ENCODE measurements around the gene APOL3. TPM values are rescaled to one million over a fixed set of nuclear protein-coding genes. Genes with fewer than 3 reads are reported as not detected.

Gene APOL3
- polyA plus RNA-seq, 1 experiment, result 4.2 TPM

GRCh38 chr22:36184433-36185025 is 24.0 kb upstream of the APOL3 start:
- H3K4me3 ChIP-seq (ENCODE audit: low read depth, low read length), result no peak overlapping the region
- no peak overlapping the region for H3K27ac ChIP-seq (ENCODE audit: low read depth, low read length)
- DNase-seq (ENCODE audit: low read depth, low spot score), result no peak
- peaks cover 38% of the 10 kb centered on the region for H3K27me3 ChIP-seq (ENCODE audit: control insufficient read depth, insufficient read depth, low read length)
- ChIA-PET POLR2A (no interaction called here), CTCF (no interaction called here)
- TF ChIP-seq, protein P1, sequence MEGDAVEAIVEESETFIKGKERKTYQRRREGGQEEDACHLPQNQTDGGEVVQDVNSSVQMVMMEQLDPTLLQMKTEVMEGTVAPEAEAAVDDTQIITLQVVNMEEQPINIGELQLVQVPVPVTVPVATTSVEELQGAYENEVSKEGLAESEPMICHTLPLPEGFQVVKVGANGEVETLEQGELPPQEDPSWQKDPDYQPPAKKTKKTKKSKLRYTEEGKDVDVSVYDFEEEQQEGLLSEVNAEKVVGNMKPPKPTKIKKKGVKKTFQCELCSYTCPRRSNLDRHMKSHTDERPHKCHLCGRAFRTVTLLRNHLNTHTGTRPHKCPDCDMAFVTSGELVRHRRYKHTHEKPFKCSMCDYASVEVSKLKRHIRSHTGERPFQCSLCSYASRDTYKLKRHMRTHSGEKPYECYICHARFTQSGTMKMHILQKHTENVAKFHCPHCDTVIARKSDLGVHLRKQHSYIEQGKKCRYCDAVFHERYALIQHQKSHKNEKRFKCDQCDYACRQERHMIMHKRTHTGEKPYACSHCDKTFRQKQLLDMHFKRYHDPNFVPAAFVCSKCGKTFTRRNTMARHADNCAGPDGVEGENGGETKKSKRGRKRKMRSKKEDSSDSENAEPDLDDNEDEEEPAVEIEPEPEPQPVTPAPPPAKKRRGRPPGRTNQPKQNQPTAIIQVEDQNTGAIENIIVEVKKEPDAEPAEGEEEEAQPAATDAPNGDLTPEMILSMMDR (IDR thresholded peaks at IDR 0.05; ENCODE audit: low read depth, low read length), result no peak
- no peaks in the 10 kb centered on the region for H3K9me3 ChIP-seq (ENCODE audit: control insufficient read depth, insufficient read depth, low read length)

DNA sequence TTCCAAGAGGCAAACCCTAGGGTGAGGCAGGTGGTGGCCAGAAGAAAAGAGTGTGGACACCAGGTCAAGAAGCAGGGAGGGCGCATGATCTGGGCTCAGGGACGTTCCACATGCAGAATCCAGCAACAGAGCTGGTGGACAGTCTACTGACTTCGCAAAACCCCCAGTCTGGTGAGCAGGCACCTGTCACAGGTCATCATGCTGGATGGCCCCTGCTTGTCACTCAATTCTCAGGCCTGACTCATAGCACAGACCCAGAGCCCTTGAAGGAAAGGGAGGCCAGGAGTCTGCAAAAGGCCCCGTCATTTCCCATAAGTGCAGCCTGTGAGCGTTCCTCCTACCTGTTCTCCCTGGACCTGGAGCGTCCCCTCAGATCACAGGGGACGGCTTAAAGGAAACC is 22.9 kb upstream of the APOL3 start:
- H3K9me3 ChIP-seq (ENCODE audit: control insufficient read depth, insufficient read depth, low read length), result no peaks in the 10 kb centered on the region
- H3K27ac ChIP-seq (ENCODE audit: low read depth, low read length), result no peak overlapping the region
- peaks cover 28% of the 10 kb centered on the region for H3K27me3 ChIP-seq (ENCODE audit: control insufficient read depth, insufficient read depth, low read length)
- ChIA-PET POLR2A (no interaction called here), CTCF (interaction anchor here (0.7 kb wide), 1 partner anchor 39 kb away, joined by 4 read pairs; no protein-coding TSS in a partner anchor)
- TF ChIP-seq, protein P1 (IDR thresholded peaks at IDR 0.05; ENCODE audit: low read depth, low read length), result no peak
- H3K4me3 ChIP-seq (ENCODE audit: low read depth, low read length), result no peak overlapping the region
- no peak for DNase-seq (ENCODE audit: low read depth, low spot score)

- TF ChIP-seq, protein P1 (IDR thresholded peaks at IDR 0.05; ENCODE audit: low read depth, low read length), result no peak
- Histone ChIP-seq H3K4me3 (ENCODE audit: low read depth, low read length) (no peak overlapping the region), H3K9me3 (ENCODE audit: control insufficient read depth, insufficient read depth, low read length) (no peaks in the 10 kb centered on the region), H3K27me3 (ENCODE audit: control insufficient read depth, insufficient read depth, low read length) (peaks cover 23% of the 10 kb centered on the region), H3K27ac (ENCODE audit: low read depth, low read length) (no peak overlapping the region)
- no peak for DNase-seq (ENCODE audit: low read depth, low spot score)
- CTCF ChIA-PET, result interaction anchor here (0.5 to 0.7 kb wide), 2 partner anchors 38 to 1026 kb away, joined by 4 read pairs; no protein-coding TSS in a partner anchor
- POLR2A ChIA-PET, result no interaction called here
Measured at GRCh38 chr22:36182857-36183256, 22.3 kb upstream of the APOL3 start.

DNA sequence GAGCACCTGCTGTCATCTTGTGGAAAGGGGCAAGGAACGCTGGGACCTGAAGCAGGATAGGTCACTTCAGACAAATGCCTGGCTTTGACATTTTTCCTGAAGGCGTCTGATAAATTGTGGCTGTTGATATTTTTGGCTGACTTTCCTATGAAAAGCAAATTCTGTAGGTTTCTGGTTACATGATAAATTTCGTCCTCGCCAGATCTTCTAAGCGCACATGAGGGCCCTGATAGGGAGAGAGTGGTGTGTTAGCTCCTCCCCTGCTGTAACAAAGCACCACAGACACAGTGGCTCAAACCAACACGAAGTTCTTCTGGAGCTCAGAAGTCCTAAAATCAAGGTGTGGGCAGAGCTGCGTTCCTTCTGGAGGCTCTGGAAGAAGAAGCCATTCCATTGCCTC is 21.5 kb upstream of the APOL3 start:
- Histone ChIP-seq H3K9me3 (ENCODE audit: control insufficient read depth, insufficient read depth, low read length) (no peaks in the 10 kb centered on the region), H3K27me3 (ENCODE audit: control insufficient read depth, insufficient read depth, low read length) (peaks cover 23% of the 10 kb centered on the region), H3K27ac (ENCODE audit: low read depth, low read length) (no peak overlapping the region), H3K4me3 (ENCODE audit: low read depth, low read length) (no peak overlapping the region)
- TF ChIP-seq, protein P1 (IDR thresholded peaks at IDR 0.05; ENCODE audit: low read depth, low read length), result no peak
- ChIA-PET CTCF (interaction anchor here (0.8 to 5.2 kb wide), 5 partner anchors 18 to 38 kb away, joined by 3 to 74 read pairs (median 3); partner anchors contain the start of gene APOL3), POLR2A (no interaction called here)
- DNase-seq (ENCODE audit: low read depth, low spot score), result no peak

DNA sequence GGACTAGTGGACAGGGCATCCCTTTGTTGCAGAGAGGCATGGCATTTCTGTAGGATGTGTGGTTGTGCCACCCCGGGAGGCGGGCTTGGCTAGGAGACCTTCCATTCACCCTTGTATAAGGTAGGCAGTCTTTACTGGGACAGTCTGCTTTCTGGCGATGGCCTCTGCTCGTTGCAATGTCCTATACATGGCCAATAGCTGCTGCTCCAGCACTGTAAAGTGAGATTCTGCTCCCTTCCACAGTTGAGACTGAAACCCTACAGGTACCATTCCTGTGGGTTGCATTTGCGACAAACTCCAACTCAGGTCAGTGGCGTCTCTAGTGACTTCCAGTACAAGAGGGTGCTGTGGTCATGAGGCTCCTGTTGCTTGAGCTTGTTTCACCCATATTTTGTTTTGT is 20.4 kb upstream of the APOL3 start:
- DNase-seq (ENCODE audit: low read depth, low spot score), result no peak
- Histone ChIP-seq H3K27me3 (ENCODE audit: control insufficient read depth, insufficient read depth, low read length) (peaks cover 26% of the 10 kb centered on the region), H3K27ac (ENCODE audit: low read depth, low read length) (no peak overlapping the region), H3K4me3 (ENCODE audit: low read depth, low read length) (no peak overlapping the region), H3K9me3 (ENCODE audit: control insufficient read depth, insufficient read depth, low read length) (no peaks in the 10 kb centered on the region)
- CTCF ChIA-PET, result interaction anchor here (0.5 to 5.2 kb wide), 14 partner anchors 9 to 306 kb away, joined by 3 to 74 read pairs (median 5); partner anchors contain the start of gene APOL3
- POLR2A ChIA-PET, result no interaction called here
- TF ChIP-seq, protein P1 (IDR thresholded peaks at IDR 0.05; ENCODE audit: low read depth, low read length), result no peak
